GM19240 (cell line): ENCODE results near the gene NUBPL.
"Not testable (repeated sequence)": the region's sequence is repeated elsewhere in the genome, so short reads cannot be mapped to it uniquely, and the experiment has no call there.

ENCODE experiments used
- DNase-seq: peaks from one replicate; pipeline ENCODE4 v3.0.0; 2011; ENCODE audit warnings: low spot score; ENCODE audit not compliant: insufficient read length

NUBPL gene

GRCh38 chr14:31806249-31806648 is 245.0 kb downstream of the NUBPL start:
- DNase-seq = no peak

GRCh38 chr14:31811693-31812628 is 250.8 kb downstream of the NUBPL start:
- DNase-seq = not testable (repeated sequence)

GRCh38 chr14:31813724-31814490 is 252.7 kb downstream of the NUBPL start:
- not testable (repeated sequence) for DNase-seq

- DNase-seq = no peak
Observed at GRCh38 chr14:31819281-31819680, 258.1 kb downstream of the NUBPL start.

GRCh38 chr14:31825459-31825858 is 264.3 kb downstream of the NUBPL start:
- DNase-seq = no peak

- no peak for DNase-seq
Observed at GRCh38 chr14:31827325-31827724, 266.1 kb downstream of the NUBPL start.

DNA sequence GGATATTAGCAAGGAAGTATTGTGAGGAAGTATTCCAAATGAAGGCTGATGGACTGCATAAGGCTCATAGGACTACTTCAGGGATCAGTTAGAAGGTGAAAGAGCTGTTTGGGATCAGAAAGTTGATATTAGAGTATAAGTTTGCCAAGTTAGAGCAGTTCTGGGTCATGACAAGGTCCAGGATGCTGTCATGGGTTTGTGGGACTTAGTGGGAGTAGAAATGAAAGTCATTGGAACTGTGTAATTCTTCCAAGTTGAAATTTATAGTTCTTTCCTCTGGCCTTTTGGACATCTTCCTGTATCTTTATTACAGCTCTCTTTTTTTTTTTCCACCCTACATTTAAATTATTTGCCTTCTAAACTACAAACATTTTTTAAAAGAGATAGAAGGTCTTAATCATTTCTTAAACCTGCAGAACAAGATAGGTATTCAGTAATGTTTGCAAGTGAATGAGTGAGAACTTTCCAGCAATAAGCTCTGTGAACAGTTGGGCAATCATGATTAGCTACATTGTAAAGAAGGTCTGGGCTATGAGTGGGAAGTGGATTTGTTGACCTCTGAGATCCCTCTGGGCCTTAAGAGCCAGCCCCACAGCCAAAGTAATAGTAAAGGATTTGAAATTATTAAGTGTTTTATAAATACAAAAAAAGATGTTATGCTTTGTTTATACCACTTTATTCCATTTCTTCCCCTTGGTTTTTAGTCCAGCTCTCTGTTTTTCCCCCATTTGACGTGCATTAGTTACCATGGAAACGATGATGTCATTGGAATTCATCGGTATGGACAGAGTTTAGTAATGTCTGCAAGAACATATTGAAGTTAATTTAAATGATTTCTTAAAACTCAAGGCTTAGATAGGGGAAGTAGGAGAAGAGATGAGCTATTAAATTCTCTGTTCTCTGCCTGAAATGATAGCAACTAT is 268.0 kb downstream of the NUBPL start:
- DNase-seq = no peak

GRCh38 chr14:31834616-31835015 is 273.4 kb downstream of the NUBPL start:
- DNase-seq = no peak

GRCh38 chr14:31835049-31835448 is 273.8 kb downstream of the NUBPL start:
- no peak for DNase-seq

DNA sequence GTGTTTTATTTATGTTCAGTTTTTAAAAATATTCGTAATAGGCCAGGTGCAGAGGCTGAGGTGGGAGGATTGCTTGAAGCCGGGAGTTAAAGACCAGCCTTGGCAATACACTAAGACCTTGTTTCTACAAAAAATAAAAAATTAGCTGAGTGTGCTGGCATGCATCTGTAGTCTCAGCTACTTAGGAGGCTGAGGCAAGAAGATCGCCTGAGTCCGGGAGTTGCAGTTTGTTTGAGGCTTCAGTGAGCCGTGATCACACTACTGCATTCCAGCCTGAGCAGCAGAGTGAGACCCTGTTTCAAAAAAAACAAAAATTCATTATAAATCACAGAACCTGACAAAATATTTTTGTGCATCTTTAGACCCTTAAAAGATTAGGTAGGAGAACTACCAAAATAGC is 275.8 kb downstream of the NUBPL start:
- DNase-seq = no peak

DNA sequence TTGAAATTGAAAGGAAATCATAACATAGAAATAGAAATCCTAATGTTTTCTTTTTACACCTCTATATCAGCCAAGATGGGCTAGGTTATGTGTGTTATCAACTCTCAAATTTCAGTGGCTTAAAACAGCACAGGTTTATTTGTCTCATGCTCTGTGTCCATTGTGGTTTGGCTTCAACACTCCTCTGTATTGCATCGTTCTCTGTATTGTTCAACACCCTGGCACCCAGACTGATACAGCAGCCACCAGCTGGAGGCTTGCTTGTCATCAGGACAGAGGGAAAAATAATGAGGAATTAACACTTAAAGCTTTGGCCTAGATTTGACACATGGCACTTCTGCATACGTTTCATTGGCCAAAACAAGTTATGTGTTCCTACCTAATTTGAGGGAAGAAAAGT is 281.7 kb downstream of the NUBPL start:
- DNase-seq = no peak

DNA sequence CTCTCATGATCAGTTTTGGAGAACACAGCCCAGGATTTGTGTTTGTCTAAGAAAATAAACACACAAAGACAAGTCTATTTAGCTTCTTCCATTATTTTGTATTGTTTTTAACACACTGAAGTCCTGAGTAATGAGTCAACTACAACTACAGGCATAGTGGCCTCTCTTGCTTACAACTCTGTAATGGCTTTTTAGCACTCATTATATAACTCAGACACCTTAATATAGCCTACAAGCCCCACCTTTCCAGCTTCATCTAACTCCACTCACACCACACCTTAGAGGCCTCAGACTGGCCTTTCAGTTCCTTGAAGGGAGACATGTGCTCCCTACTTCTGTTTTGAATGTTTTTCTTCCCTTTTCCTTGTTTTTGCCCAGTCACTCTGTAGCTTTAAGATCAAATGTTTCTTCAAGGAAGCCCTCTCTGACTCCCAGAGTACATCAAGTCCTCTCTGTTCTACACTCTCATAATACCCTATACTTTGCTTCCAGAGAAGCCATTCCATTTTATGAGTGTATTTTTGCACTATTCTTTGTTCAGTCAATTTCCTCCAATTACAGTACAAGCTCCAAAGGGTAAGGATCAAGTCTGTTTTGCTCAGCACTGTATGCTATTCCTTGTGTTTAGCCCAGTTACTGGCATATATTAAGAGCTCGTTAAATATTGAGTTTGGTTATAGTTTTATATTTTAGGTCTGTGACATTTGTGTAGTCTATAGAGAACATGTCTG is 282.3 kb downstream of the NUBPL start:
- no peak for DNase-seq

DNA sequence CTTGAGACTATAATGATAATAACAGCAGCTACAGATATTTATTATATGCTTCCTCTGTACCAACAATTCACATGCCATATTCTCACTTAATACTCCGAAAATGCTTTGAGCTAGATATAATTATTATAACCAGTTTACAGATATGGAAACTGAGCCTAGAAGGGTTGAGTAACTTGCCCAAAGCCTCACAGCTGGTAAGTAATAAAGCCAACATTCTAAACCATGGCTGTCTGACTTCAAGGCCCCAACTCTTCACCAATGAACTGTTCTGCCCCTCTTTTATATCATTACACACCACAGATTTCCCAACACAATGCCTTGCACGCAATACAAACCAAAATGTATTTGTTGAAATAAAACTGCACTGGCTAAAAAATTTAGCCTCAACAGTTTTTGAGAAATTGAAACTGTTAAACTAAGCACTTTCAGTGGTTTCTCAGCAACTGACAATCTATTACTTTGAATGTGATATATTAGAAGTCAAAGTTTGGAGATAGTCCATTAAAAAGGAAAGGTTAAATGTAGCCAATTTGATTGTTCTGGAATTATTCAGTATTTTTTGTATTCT is 293.4 kb downstream of the NUBPL start:
- DNase-seq = no peak

- DNase-seq = no peak
Observed at GRCh38 chr14:31855262-31855661, 294.1 kb downstream of the NUBPL start.

GRCh38 chr14:31856003-31856402 is 294.8 kb downstream of the NUBPL start:
- DNase-seq = not testable (repeated sequence)

GRCh38 chr14:31858868-31859267 is 297.7 kb downstream of the NUBPL start:
- no peak for DNase-seq

GRCh38 chr14:31864937-31865855 is 304.0 kb downstream of the NUBPL start:
- DNase-seq = no peak

- no peak for DNase-seq
Observed at GRCh38 chr14:31867570-31867969, 306.4 kb downstream of the NUBPL start.

GRCh38 chr14:31868096-31868495 is 306.9 kb downstream of the NUBPL start:
- DNase-seq = not testable (repeated sequence)
